SKM-1 treated with dmso at 0.1 percent for 144 hours (cell line): ENCODE measurements around the gene CALY.
A peak's percentile ranks its signal among the peaks of the same experiment; 100 is the strongest.

Experiments
- DNase-seq: peaks from one replicate; lab custom pipeline; 2025; ENCODE audit not compliant: unreplicated experiment; lab: John Stamatoyannopoulos, UW

CALY gene

DNA sequence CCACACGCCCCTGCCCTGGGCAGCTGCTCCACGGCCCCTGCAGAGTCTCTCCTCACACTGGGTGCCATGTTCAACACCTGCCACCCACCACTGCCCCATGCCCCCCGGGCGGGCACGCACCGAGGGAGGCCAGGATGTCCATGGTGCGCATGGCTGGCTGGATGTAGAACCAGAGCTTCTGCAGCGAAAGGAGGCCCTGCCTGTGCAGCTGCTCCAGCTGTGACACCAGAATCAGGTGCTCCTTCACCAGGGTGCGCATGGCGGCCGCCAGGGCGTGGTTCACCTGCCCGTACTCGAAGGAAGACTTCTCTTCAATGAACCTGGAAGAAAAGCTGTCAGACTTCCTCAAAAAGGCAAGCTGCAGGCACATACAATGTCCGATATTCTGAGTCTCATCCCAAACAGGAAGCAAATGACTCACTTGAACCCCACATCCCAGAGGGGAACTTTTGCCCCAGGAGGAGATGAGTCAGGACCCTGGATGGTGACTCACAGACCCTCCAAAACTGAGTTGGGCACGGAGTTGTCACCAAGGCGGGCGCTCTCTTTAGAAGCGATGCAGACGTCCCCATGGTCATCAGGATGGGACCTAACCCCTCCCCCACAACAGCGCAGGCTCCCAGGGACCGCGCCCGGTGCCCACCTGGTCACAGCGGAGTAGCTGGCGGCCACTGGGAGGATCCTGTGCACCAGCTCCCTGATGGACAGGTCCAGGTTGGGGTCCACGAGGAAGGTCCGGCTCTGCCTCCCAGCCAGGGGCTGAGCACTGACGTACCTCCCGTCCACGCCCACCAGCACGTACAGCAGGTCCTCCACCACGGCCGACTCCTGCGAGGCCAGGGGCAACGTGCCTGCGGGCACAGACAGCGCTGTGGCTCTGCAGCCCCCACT is 43.5 kb downstream of the CALY start:
- DNase-seq, result no peak

DNA sequence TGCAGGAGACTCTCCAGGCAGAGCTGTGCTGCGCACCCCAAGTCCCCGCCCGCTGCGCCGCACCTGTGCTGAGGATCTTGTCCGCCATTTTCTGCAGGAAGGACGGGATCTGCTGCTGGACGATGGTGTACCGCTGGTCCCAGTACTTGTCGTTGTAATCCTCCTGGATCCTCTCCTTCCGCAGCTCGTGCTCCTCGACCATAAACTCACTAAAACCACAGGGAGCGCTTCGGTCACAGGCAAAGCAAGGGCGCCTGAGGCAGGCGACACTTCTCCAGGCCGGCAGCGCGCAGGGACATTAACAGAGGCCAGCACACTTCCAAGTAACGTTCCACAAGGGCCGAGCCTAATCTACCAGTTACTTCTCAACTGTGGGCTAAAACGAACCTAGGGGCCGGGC is 46.9 kb downstream of the CALY start:
- no peak for DNase-seq

DNA sequence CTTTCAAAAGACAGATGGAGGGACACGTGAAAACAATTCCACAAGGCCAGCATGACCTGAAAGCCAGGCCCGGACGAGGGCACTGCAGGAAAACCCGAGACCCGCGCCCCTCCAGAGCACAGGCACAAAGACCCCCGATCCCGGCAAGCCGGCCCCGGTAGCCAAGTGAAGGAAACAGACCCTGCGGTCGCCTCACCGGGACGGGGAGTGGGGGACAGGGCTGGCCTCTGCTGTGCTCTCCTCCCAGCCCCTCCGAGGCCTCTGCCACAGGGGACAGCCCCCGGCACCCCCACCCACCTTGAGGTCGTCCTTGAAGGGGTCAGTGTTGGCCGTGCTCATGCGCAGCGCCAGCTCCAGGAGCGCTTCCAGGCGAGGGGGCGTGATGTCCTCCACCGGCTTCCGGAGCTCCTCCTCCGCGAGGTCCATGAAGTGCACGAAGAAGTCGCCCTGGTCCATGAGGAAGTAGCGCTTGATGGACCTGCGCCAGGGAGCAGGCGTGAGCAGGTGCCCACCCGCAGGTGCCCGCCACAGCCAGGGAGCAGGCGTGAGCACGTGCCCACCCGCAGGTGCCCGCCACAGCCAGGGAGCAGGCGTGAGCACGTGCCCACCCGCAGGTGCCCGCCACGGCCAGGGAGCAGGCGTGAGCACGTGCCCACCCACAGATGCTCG is 48.7 kb downstream of the CALY start:
- no peak for DNase-seq

DNA sequence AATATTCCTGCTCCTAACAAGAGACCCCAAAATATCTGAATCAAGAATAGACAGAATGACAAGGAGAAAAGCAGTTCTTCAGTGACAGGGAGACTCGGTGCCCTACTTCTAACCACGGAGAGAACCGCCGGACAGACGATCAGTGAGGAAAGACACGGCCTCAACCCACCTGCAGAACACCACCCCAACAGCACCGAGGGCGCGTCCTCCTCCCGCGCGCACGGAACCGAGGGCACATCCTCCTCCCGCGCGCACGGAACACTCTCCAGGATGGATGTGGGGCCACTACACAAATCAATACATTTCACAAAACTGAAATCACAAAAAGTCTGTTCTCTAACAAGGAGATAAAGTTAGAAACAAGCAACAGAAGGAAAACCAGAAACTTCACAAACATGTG is 50.3 kb downstream of the CALY start:
- no peak for DNase-seq

DNA sequence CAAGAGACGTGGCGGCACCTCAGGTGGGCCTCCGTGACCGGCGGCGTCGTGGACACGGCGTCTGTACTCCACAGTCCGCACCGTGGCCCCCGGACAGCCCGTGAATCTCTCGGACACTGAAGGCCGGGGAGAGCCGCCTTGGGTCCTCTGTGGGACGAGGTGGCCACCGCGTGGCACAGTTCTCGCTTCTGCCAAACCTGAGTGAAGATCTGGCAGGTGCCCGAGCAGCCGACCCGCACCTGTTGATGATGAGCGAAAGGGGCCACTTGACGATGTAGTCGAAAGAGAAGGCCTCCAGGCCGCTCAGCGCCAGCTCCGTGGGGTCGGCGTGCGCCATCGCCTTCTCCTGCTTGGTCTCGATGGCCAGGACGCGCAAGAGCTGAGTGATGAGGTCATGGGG is 51.5 kb downstream of the CALY start:
- DNase-seq, result no peak

DNA sequence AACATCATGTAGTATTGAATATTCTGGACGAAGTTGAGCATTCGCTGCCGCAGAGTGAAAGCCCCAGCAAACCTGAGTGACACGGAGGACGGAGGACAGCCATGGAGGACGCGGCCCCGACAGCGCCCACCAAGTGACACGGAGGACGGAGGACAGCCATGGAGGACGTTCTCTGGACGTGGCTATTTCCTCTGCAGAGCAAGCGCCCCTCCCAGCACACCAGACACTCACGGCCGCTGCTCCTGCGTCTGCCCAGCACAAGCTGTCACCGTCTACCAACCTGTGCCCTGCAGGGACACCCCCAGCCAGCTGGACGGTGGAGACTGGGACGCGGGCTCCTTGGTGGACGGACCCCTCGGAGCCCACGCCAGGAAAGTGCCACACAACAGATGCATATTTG is 52.8 kb downstream of the CALY start:
- DNase-seq, result no peak

DNA sequence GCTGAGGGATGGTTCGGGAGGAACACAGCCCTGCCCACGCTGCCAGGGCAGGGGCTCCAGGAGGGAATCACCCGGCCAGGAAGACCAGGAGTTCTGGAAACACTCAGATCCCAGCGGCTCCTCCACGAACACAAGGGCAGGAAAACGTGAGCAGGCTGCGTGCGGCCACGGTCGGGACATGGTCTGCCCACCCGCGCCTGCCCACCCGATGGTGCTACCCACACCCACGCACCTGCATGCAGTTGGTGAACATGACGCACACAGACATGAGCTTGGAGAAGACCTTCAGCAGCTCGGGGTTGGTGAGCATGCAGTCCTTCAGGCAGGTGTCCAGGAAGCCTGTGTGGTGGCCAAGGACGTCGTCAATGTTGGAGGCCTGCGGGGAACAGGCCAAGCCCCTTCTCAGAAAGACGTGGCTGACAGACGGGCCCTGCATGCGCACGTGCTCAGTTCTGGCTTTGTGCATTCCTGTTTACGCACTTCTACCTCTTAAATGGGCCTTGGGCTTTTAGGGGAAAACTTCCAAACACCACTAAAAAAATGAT is 53.8 kb downstream of the CALY start:
- DNase-seq, result no peak

DNA sequence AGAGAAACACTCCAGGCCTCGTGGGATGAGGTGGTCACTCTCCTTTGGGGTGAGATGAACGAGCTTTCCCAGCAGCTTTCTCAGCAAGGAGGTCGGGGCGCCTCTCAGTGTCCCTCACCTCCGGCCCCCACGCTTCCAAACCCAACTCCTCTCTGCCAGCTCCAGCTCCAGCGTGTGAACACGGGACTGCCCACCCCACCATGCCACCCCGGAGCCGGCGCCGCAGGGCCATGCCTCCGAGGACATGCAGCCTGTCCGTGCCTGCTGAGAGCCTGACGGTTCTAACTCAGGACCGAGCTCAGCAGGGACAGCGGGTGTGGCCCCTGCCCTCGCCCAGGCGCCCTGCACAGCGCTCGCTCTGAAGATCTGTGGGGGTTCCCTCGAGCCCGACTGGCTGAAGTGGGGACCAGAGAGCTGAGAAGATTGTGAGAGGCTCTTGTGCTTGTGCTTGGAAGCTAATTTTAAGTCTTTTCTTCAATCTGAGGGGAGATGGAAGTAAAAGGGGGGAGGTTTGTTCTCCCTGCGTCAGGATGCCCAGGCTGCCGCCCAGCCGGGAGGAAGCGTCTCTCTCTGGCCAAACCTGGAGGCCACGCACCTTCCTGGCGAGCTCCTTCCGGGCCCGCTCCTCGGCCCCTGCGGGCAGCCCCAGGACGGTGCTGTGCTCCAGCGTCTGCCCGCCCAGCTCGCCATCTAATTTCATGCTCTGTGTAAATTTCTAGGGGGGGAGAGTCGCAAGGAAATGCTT is 54.9 kb downstream of the CALY start:
- no peak for DNase-seq

DNA sequence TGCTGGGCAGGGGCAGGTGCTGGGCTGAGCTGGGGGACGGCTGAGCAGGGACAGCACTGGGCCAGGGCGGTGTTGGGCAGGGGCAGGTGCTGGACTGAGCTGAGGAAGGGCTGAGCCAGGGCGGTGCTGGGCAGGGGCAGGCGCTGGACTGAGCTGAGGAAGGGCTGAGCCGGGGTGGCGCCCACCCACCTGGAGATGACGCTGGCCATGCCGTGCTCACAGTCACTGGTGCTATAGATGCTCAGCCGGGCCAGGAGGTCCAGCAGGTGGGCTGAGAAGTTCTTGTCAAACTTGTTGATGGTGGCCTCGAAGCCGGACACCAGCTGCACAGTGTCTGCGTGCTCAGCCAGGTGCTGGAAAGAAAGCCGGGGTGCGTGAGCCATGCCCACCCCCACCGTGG is 55.6 kb downstream of the CALY start:
- no peak for DNase-seq

DNA sequence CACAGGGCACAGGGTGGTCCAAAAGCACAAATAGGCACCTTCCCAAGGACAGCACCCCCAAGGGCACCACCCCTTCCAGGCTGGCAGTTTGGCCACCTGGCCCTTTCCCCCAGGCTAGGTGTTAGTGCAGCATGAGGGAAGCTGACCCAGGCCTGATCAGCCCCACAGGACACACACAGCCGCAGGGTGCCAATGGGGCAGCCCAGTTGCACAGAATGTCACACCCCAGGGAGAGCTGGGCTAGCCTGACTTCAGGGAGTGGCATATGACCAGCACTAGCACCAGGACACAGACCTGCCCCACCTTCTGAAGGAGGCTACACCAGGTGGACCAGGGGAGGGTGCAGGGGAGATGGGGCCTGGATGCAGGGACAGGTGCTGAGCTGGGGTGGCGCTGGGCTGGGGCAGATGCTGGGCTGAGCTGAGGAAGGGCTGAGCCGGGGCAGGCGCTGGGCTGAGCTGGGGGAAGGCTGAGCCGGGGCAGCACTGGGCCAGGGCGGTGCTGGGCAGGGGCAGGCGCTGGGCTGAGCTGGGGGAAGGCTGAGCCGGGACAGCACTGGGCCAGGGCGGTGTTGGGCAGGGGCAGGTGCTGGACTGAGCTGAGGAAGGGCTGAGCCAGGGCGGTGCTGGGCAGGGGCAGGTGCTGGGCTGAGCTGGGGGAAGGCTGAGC is 56.2 kb downstream of the CALY start:
- DNase-seq, result no peak

DNA sequence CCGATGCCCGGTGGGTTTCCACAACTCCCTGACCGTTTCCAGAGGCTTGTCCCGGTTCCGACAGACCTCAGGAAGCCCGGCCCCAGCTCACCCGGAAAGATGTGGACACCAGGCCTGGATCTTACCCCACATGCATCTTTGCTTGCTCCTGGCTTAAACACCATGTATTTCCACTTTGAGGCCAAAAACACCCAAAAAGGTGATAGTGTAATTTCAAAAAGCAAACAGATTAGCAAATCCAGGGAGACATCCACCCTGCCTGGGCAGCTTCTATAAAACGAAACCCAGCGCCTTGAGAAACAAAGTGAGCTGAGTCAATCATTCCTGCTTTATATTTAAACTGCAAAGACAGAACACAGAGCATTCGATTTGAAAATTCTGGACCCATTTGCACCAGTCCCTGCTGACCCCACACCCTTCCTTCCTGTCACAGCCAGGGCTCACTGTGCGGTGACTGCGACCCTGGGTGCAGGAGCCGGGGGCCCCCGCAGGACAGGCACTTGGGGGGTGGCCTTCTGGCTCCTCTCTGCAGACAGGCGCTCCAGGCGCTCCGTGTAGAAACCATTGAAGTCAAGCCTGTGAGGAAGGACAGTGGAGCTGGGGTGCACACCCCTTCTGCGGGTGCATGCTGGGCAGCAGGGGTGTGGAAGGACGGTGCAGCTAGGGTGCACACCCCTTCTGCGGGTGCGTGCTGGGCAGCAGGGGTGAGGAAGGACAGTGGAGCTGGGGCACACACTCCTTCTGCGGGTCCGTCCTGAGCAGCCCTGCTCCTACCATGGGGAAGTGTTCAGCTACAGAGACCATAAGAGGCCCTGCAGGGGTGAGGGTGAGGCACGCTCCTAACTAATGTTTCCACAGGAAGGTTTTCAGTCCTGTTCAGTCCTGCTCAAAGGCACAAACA is 57.1 kb downstream of the CALY start:
- DNase-seq, result peak; percentile 74

DNA sequence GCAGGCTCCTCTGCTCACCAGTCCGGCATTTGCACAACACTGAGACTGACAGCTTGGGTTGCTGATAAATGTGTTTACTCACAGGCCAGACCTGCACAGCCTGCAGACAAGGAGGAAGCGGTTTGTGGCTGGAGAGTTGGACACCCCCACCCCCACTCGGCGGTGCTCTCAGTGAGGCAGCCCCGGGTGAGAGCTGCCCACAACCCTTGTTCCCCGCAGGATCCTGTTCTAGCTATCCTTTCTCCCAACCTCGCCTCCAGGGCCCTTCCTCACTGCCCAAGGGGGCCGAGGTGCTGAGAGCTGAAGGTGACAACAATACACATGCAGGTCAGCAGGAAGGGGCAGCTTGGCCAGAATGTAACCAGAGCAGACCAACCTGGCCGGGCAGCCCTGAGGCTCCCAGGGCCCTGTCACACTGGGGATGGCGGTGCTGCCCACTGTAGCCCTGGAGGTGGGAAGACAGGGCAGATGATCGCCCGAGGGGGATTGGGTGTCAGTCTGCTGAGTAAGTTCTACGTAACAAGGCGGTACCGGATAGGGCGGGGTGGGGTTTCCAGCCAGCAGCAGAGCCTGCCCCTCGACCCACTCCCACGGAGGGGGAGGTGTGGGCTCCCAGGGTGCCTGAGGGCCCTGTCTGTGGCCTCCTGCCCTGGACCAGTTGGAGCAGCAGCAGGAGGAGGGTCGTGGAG is 58.0 kb downstream of the CALY start:
- DNase-seq, result peak; percentile 93

DNA sequence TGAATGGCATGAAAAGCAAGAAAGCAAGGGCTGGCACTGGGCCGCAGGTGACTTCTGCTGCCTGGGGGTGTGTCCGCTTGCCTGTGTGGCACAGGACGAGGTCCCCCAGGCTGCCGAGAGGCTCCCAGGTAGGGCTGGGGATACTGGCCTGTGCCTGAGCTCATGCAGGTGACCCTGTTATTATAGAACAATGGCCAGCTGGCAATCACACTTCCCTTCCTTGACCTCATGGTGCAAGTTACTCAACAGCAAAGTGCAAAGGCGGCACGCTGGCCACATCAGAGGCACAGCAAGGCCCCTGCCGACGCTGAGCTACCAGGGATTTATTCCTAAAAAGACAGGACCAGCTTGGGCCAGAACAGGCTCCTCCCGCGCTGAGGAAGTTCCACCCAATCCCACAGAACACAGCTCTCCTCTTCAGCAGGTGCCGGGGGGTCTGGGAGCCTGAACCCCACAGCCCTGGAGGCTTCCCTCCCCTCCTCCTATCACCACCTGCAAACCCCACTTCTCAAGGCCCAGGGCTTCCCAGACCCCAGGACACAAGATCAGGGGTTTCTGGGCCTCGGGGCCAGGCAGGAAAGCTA is 58.6 kb downstream of the CALY start:
- peak; percentile 50 for DNase-seq

DNA sequence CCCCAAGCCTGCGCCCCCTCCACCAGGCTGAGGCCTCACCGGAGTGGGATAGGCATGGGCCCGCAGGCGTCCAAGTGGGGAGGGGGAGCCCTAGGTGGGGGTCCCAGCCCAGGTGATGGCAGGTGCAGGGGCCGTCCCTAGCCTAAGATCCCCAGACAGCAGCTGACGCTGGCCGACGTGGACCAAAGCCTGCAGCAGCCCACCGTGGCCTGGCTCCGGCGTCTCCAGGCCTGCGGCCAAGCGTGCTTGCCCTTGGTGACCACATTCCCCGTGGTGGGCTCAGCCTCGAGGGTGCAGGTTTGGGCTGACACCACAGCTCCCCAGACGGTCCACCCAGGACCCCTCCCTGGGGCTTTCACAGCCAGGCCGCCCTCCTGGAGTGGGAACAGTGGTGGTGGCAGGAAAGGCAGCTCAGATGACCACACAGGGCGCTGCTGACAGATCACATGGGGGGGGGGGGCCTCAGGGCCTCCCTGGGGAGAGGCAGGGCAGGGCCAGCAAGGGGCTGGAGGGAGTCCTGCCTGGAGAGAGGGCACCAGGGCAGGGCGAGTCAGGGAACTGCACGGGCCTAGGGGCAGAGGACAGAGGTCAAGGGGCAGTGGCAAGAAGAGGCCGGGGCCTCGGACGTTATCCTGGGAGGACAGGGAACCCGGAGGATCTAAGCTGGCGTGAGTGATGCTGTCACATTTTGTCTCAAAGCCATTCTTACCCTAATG is 59.3 kb downstream of the CALY start:
- DNase-seq, result no peak

DNA sequence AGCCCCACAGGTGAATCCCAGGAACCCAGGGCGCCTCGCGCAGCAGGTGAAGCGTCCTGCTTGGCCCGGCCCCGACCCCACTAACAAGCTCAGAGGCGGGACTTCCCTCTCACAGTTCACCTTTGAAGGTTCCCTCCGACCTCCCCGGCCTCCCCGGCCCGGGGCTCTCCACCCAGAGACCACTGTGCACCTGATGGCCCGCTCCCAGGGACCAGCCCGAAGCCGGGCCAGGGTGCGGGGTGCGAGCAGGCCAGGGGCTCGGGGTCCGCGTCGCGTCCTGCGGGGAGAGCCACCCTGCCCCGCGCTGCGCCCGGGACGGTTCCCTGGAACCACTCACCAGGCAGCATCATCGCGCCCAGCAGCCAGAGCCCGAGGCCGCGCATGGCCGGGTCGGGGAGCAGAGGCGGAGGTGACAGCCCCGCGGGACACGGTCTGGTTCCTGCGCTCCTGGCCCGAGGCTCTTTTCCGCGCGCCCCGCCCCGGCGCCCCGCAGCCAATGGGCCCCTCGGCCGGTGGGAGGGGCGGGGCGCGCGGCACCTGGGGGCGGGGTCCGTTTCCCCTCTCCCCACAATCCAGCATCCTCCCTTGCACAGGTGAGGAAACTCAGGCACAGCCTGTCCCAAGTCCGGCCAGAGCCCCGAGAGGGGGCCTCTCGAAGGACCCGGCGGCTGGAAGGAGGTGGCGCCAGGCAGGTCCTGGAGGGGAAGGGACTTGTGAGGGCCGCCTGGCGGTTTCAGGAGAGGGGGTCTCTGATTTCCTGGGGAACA is 60.1 kb downstream of the CALY start, which contains the start of gene ADAM8:
TSS of gene ADAM8 (minus strand) at position 434 of the 767 bp plus-strand sequence. CDS start at position 383, 51 bp downstream.
- DNase-seq, result no peak

DNA sequence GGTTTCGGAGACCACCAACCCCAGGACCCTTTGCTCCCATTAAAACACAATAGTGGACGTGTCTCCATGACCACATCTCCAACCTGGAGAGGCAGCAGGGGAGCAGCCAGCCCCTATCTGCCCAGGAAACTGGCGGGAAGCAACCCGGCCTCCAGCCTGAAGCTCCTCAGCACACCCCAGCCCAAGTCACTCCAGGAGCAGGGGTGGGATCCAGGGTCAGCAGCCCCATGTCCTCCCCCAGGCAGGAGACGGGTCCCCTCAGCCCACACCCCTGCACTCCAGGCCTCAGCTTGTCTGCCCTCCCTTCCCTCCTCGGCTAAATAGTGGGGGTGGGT is 60.6 kb downstream of the CALY start:
- no peak for DNase-seq

DNA sequence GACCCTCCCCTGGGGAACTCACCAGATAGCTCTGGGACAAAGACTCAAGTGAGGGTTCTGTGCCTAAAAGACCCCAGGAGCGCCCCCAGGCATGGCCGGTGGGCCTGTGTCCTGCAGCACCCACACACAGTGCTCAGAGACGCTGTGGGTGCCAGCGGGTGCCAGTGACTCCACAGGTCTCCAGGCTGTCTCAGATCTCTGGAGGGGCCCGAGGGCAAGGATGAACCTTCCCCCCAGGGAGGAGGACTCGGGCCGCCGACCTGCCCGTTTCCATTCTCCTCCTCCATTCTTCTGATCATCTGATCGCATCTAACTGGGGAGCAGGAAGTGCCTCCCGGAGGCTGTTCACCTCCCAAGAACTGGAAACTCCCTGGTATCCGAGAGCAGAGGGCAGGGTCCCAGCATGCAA is 61.0 kb downstream of the CALY start:
- DNase-seq, result no peak
